ENCODE measurements around the gene IL1A.

IL1A gene

GRCh38 chr2:112817082-112817689 lies 32.9 kb upstream of the IL1A start:
- no peak for TF ChIP-seq CTCF (conservative IDR thresholded peaks at IDR 0.05; ENCODE audit: low read length)
- no peak overlapping the region for H3K4me3 ChIP-seq (ENCODE audit: low read length)
- no peak for DNase-seq (ENCODE audit: low read depth)

- TF ChIP-seq CTCF (conservative IDR thresholded peaks at IDR 0.05; ENCODE audit: low read length): peak; percentile 32
- peak; percentile 71 for DNase-seq (ENCODE audit: low read depth)
- no peak overlapping the region for H3K4me3 ChIP-seq (ENCODE audit: low read length)
These were observed 30.0 kb upstream of the IL1A start for GRCh38 chr2:112814278-112814677.

GRCh38 chr2:112813280-112813966 lies 29.1 kb upstream of the IL1A start:
- no peak overlapping the region for H3K4me3 ChIP-seq (ENCODE audit: low read length)
- no peak for TF ChIP-seq CTCF (conservative IDR thresholded peaks at IDR 0.05; ENCODE audit: low read length)

GRCh38 chr2:112812318-112813267 lies 28.3 kb upstream of the IL1A start:
- H3K4me3 ChIP-seq (ENCODE audit: low read length): no peak overlapping the region
- DNase-seq (ENCODE audit: low read depth): peak; percentile 74
- TF ChIP-seq CTCF (conservative IDR thresholded peaks at IDR 0.05; ENCODE audit: low read length): no peak

More at GRCh38 chr2:112813280-112813966, 29.1 kb upstream of the IL1A start:
- DNase-seq (ENCODE audit: low read depth): no peak

- peak; percentile 85 for DNase-seq (ENCODE audit: low read depth)
- no peak overlapping the region for H3K4me3 ChIP-seq (ENCODE audit: low read length)
- TF ChIP-seq CTCF (conservative IDR thresholded peaks at IDR 0.05; ENCODE audit: low read length): no peak
These were observed 27.6 kb upstream of the IL1A start for GRCh38 chr2:112811841-112812306.

- TF ChIP-seq CTCF (conservative IDR thresholded peaks at IDR 0.05; ENCODE audit: low read length): no peak
- DNase-seq (ENCODE audit: low read depth): no peak
- no peak overlapping the region for H3K4me3 ChIP-seq (ENCODE audit: low read length)
These were observed 27.1 kb upstream of the IL1A start for GRCh38 chr2:112811276-112811831.
